Kasumi-1 (cell line): ENCODE results near the gene SLC35G6.
"Not testable (repeated sequence)": the region's sequence is repeated elsewhere in the genome, so short reads cannot be mapped to it uniquely, and the experiment has no call there.

Experiments
- DNase-seq, 2 experiments: peaks; one replicate each; lab custom pipeline; 2025; lab: John Stamatoyannopoulos, UW

Gene SLC35G6

GRCh38 chr17:7479213-7480088 is 1.8 kb upstream of the SLC35G6 start, which contains the start of gene ZBTB4:
Gene ZBTB4 (minus strand): TSS chr17:7479631. CDS start chr17:7466801, 12,830 bp downstream.
- no peak for DNase-seq

- DNase-seq: no peak
Measured at GRCh38 chr17:7480089-7480384, 1.2 kb upstream of the SLC35G6 start.

- not testable (repeated sequence) for DNase-seq
Measured at GRCh38 chr17:7481842-7482741, 846 bp downstream of the SLC35G6 start.

- DNase-seq: not testable (repeated sequence)
Measured at GRCh38 chr17:7482742-7483088, 1.5 kb downstream of the SLC35G6 start.

GRCh38 chr17:7483255-7484066 is 2.2 kb downstream of the SLC35G6 start:
- DNase-seq: peak; percentile 67 to 75

- DNase-seq: peak; percentile 68 to 79
Measured at GRCh38 chr17:7484067-7484918, 3.0 kb downstream of the SLC35G6 start, which contains the start of gene POLR2A. Gene POLR2A (plus strand): TSS chr17:7484366.

GRCh38 chr17:7484919-7485377 is 3.7 kb downstream of the SLC35G6 start:
- no peak for DNase-seq

GRCh38 chr17:7486181-7486580 is 4.9 kb downstream of the SLC35G6 start:
- DNase-seq: no peak

- no peak for DNase-seq
Measured at GRCh38 chr17:7490144-7490543, 8.9 kb downstream of the SLC35G6 start.

GRCh38 chr17:7491583-7491982 is 10.3 kb downstream of the SLC35G6 start:
- DNase-seq: no peak

- no peak for DNase-seq
Measured at GRCh38 chr17:7493941-7494340, 12.7 kb downstream of the SLC35G6 start.

GRCh38 chr17:7495906-7496434 is 14.7 kb downstream of the SLC35G6 start:
- DNase-seq: no peak

GRCh38 chr17:7496470-7497183 is 15.4 kb downstream of the SLC35G6 start:
- no peak for DNase-seq

GRCh38 chr17:7497228-7497627 is 16.0 kb downstream of the SLC35G6 start:
- no peak for DNase-seq

GRCh38 chr17:7497636-7498035 is 16.4 kb downstream of the SLC35G6 start:
- DNase-seq: no peak

GRCh38 chr17:7499161-7499560 is 17.9 kb downstream of the SLC35G6 start:
- DNase-seq: no peak

- DNase-seq: no peak
Measured at GRCh38 chr17:7501729-7502128, 20.5 kb downstream of the SLC35G6 start.

GRCh38 chr17:7502171-7502847 is 21.1 kb downstream of the SLC35G6 start:
- no peak for DNase-seq

GRCh38 chr17:7502987-7503386 is 21.7 kb downstream of the SLC35G6 start:
- no peak for DNase-seq
